ENCODE data around the gene NFX1.

GRCh38 chr9:33351547-33351946 is 61.2 kb downstream of the NFX1 start:
- no peak for TF ChIP-seq OSR1 (CRISPR knock-in tag; IDR thresholded peaks at IDR 0.05)
- no peak for TF ChIP-seq ZFP3 (CRISPR knock-in tag; IDR thresholded peaks at IDR 0.05)
- no peak for TF ChIP-seq PPARA (CRISPR knock-in tag; IDR thresholded peaks at IDR 0.05; ENCODE audit: borderline replicate concordance)
- no peak for TF ChIP-seq POU6F1 (CRISPR knock-in tag; IDR thresholded peaks at IDR 0.05; ENCODE audit: borderline replicate concordance, low read depth)
- TF ChIP-seq ZNF70 (CRISPR knock-in tag; IDR thresholded peaks at IDR 0.05): no peak
- TF ChIP-seq CSDC2 (CRISPR knock-in tag; IDR thresholded peaks at IDR 0.05): no peak
- TF ChIP-seq ISL1 (CRISPR knock-in tag; IDR thresholded peaks at IDR 0.05): no peak
- no peak for TF ChIP-seq CREB5 (CRISPR knock-in tag; IDR thresholded peaks at IDR 0.05; ENCODE audit: low read depth)
- TF ChIP-seq CSRNP3 (CRISPR knock-in tag; IDR thresholded peaks at IDR 0.05): no peak
- TF ChIP-seq ZNF8 (CRISPR knock-in tag; IDR thresholded peaks at IDR 0.05): no peak
- no peak for TF ChIP-seq RARB (CRISPR knock-in tag; IDR thresholded peaks at IDR 0.05)
- TF ChIP-seq ESRRG (CRISPR knock-in tag; IDR thresholded peaks at IDR 0.05): no peak
- TF ChIP-seq PATZ1 (CRISPR knock-in tag; IDR thresholded peaks at IDR 0.05; ENCODE audit: borderline replicate concordance): no peak
- TF ChIP-seq ZC3H10 (CRISPR knock-in tag; IDR thresholded peaks at IDR 0.05): no peak

Measured in SK-N-SH treated with all-trans-retinoic acid at 6 μM for 48 hours (cell line).